Keratinocyte (primary cell): Measurements from ENCODE around the gene KLHL25. TPM values are rescaled to one million over a fixed set of nuclear protein-coding genes. Genes with fewer than 3 reads are reported as not detected.

Experiments used
- DNase-seq: peaks from one replicate; pipeline ENCODE4 v3.0.0-alpha.2; 2011; ENCODE audit warnings: low read depth, missing footprints, low spot score
- FAIRE-seq: peaks from 2 replicates; lab custom pipeline; 2011; peaks lifted over from hg19 to GRCh38; lab: Jason Lieb, UNC
- H2AFZ ChIP-seq: 2 replicates; pipeline ENCODE4 v1.6.0; 2012; ENCODE audit warnings: low read length, control low read depth, inconsistent platforms; ENCODE audit not compliant: control insufficient read depth
- H3K27ac ChIP-seq: 2 replicates; pipeline ENCODE4 v1.5.1; 2011; ENCODE audit warnings: low read length; ENCODE audit not compliant: control insufficient read depth, insufficient read depth
- H3K27me3 ChIP-seq: 3 replicates; pipeline ENCODE4 v1.6.0; 2011; ENCODE audit warnings: low read length; ENCODE audit not compliant: control insufficient read depth, insufficient read depth; ENCODE audit errors: extremely low read depth
- H3K36me3 ChIP-seq, 2 experiments: 2 replicates in 1 of 2; 3 replicates in 1 of 2; pipeline ENCODE4 v1.5.1; 2011; ENCODE audit warnings: low read length in 2 of 2, mild to moderate bottlenecking in 1 of 2; ENCODE audit not compliant: control insufficient read depth in 2 of 2, insufficient read depth in 2 of 2; ENCODE audit errors: extremely low read depth in 1 of 2
- H3K4me1 ChIP-seq: 3 replicates; pipeline ENCODE4 v1.5.1; 2011; ENCODE audit warnings: low read length; ENCODE audit not compliant: control insufficient read depth, insufficient read depth; ENCODE audit errors: extremely low read depth
- H3K4me2 ChIP-seq: 3 replicates; pipeline ENCODE4 v1.6.0; 2011; ENCODE audit warnings: low read depth, low read length; ENCODE audit not compliant: control insufficient read depth, insufficient read depth; ENCODE audit errors: extremely low read depth
- H3K4me3 ChIP-seq, 3 experiments: fragments of 200-600 bp in 1 of 3; sonication (generic) in 1 of 3; 2 replicates in 2 of 3; 3 replicates in 1 of 3; pipeline ENCODE4 v1.5.1; 2011 to 2016; ENCODE audit warnings: low read length in 3 of 3, mild to moderate bottlenecking in 3 of 3, control low read depth in 2 of 3, inconsistent platforms in 1 of 3, low read depth in 1 of 3, mixed read lengths in 1 of 3, mixed run types in 1 of 3, moderate library complexity in 1 of 3; ENCODE audit not compliant: control insufficient read depth in 2 of 3, insufficient read depth in 2 of 3; ENCODE audit errors: extremely low read depth in 1 of 3
- H3K79me2 ChIP-seq: 2 replicates; pipeline ENCODE4 v1.6.0; 2012; ENCODE audit warnings: low read length; ENCODE audit not compliant: control insufficient read depth, insufficient read depth
- H3K9ac ChIP-seq: 3 replicates; pipeline ENCODE4 v1.6.0; 2011; ENCODE audit warnings: low read length; ENCODE audit not compliant: control insufficient read depth, insufficient read depth; ENCODE audit errors: extremely low read depth
- H3K9me1 ChIP-seq: 3 replicates; pipeline ENCODE4 v1.6.0; 2011; ENCODE audit warnings: low read length; ENCODE audit not compliant: control insufficient read depth, insufficient read depth; ENCODE audit errors: extremely low read depth
- H3K9me3 ChIP-seq: 2 replicates; pipeline ENCODE4 v1.5.1; 2012; ENCODE audit warnings: low read depth, low read length; ENCODE audit not compliant: control insufficient read depth
- H4K20me1 ChIP-seq: 3 replicates; pipeline ENCODE4 v1.6.0; 2011; ENCODE audit warnings: low read length; ENCODE audit not compliant: control insufficient read depth, insufficient read depth; ENCODE audit errors: extremely low read depth
- EZH2 ChIP-seq: IDR thresholded peaks from one replicate; pipeline ENCODE4 v1.6.1; 2012; ENCODE audit warnings: inconsistent platforms, mild to moderate bottlenecking, low read length, moderate library complexity
- dilution Hi-C: fragments of 300-500 bp; cut with MboI; formaldehyde crosslinking; loops from one replicate; pipeline ENCODE4 v1.7.0; 2020; ENCODE audit warnings: low sequenced_read_pairs; ENCODE audit not compliant: extremely low pct_ligation_motif_present
- polyA plus RNA-seq, 5 experiments: library from polyadenylated mRNA; depleted of rRNA in 3 of 5; stranded (reverse) in 3 of 5; stranded (forward) in 1 of 5; unstranded in 1 of 5; fragments of >200 nt; gene quantifications; 1 replicate in 1 of 5; 2 replicates in 3 of 5; 3 replicates in 1 of 5; pipeline versions ENCODE4 v1.2.1 to v1.2.3, GENCODE V29; 2011 to 2012; ENCODE audit warnings: missing spikeins in 2 of 5, low read depth in 1 of 5, low replicate concordance in 1 of 5
- TF ChIP-seq, protein P1 (sequence below), 3 experiments: IDR thresholded peaks in 1 of 3; conservative IDR thresholded peaks in 1 of 3; optimal IDR thresholded peaks in 1 of 3; 2 replicates in 2 of 3; 3 replicates in 1 of 3; pipeline versions ENCODE3 to v1.5.1; 2011; ENCODE audit warnings: low read length in 3 of 3, mild to moderate bottlenecking in 3 of 3, moderate library complexity in 2 of 3, control low read depth in 1 of 3, inconsistent platforms in 1 of 3; ENCODE audit not compliant: insufficient read depth in 2 of 3; ENCODE audit errors: extremely low read depth in 1 of 3

KLHL25 gene
- polyA plus RNA-seq, 1 donor (not counting 4 experiments of a cell fraction or from before 2014, with no cell fraction given): 2.1 TPM

DNA sequence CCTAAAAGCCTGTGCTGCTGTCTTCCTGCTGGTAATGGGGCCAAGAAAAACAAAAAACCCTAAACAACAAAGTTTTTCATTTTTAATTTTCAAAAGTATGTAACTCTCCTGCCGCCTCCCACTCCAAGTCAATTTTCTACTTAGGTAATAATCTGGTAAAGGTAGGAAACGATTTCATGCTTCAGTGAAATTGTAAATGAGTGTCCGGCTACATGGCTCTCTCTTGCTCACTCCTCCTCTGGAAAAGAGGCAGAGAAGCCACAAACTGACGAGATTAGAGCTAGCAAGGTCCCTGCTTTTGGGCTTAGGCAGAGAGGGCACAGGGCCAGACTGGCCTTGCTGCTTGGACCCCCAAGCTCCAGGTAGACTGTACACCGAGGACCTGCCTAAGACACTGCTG is 23.5 kb downstream of the KLHL25 start:
- dilution Hi-C loops: no loop called here
- TF ChIP-seq, protein P1, sequence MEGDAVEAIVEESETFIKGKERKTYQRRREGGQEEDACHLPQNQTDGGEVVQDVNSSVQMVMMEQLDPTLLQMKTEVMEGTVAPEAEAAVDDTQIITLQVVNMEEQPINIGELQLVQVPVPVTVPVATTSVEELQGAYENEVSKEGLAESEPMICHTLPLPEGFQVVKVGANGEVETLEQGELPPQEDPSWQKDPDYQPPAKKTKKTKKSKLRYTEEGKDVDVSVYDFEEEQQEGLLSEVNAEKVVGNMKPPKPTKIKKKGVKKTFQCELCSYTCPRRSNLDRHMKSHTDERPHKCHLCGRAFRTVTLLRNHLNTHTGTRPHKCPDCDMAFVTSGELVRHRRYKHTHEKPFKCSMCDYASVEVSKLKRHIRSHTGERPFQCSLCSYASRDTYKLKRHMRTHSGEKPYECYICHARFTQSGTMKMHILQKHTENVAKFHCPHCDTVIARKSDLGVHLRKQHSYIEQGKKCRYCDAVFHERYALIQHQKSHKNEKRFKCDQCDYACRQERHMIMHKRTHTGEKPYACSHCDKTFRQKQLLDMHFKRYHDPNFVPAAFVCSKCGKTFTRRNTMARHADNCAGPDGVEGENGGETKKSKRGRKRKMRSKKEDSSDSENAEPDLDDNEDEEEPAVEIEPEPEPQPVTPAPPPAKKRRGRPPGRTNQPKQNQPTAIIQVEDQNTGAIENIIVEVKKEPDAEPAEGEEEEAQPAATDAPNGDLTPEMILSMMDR (optimal IDR thresholded peaks at IDR 0.05 in 1 of 3, IDR thresholded peaks at IDR 0.05 in 1 of 3, conservative IDR thresholded peaks at IDR 0.05 in 1 of 3; ENCODE audit: extremely low read depth in 1 of 3, insufficient read depth in 2 of 3, low read length in 3 of 3): no peak
- no peak for TF ChIP-seq EZH2
- H3K27ac ChIP-seq: no peak overlapping the region
- H3K4me3 ChIP-seq: no peak overlapping the region
- FAIRE-seq: no peak
- H3K9ac ChIP-seq: no peak overlapping the region
- peaks cover 32% of the 10 kb centered on the region for H3K4me1 ChIP-seq
- no peaks in the 10 kb centered on the region for H3K36me3 ChIP-seq
- H3K79me2 ChIP-seq: peaks cover 52% of the 10 kb centered on the region
- H3K27me3 ChIP-seq: no peaks in the 10 kb centered on the region
- H3K9me3 ChIP-seq: no peaks in the 10 kb centered on the region
- no peak for DNase-seq
- no peak overlapping the region for H2AFZ ChIP-seq
- H4K20me1 ChIP-seq: no peaks in the 10 kb centered on the region
- H3K4me2 ChIP-seq: no peak overlapping the region
- H3K9me1 ChIP-seq: peaks cover 4% of the 10 kb centered on the region

DNA sequence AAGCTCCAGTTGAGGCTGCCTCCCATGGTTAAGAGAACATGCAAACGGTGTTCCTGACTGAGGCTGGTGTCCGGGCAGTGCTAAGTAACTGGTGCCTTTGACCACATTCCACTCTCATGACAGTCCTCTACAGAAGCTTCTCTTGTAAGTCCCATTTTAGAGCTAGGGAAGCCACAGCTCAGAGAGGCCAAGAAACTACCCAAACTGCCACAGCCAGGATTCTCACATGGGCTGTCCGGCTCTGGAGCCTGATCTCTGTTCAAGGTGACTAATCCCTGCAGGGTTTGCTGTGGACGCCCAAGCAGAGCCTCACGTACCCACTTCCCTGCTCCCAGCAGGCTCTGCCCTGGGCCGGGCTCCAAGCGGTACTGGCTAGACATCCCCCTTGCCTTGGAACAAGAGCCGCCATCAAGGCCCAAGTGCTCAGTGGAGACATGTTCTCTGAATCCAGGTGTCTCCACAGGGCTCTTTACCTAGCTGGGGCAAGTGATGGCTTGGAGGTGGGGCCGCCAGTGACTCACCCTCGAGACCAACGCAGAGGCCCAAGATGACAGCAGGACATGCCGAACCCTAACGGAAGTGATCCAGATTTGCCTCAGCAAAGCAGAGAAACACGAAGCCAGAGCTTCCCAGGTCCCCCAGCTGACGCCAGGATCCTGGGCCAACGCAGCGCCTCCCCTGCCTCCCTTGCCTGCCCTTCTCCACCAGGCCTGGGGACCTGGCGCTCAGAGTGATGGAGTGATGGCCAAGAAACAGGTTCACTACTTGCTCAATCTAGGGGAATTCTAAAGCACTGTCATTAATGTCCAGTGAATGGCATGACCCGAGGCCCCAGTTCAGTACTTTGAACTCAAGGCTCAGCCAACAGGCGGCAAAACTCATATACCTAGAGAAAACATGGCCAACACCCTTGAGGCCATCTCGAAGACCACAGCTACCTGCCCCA is 24.4 kb downstream of the KLHL25 start:
- no peaks in the 10 kb centered on the region for H4K20me1 ChIP-seq
- H3K4me2 ChIP-seq: peak overlapping the region; percentile 53
- H3K27ac ChIP-seq: peak overlapping the region; percentile 47
- peaks cover 30% of the 10 kb centered on the region for H3K4me1 ChIP-seq
- H3K9ac ChIP-seq: no peak overlapping the region
- no peak overlapping the region for H3K4me3 ChIP-seq
- dilution Hi-C loops: no loop called here
- TF ChIP-seq, protein P1 (optimal IDR thresholded peaks at IDR 0.05 in 1 of 3, IDR thresholded peaks at IDR 0.05 in 1 of 3, conservative IDR thresholded peaks at IDR 0.05 in 1 of 3; ENCODE audit: extremely low read depth in 1 of 3, insufficient read depth in 2 of 3, low read length in 3 of 3): no peak
- no peak for TF ChIP-seq EZH2
- H3K79me2 ChIP-seq: peaks cover 50% of the 10 kb centered on the region
- no peaks in the 10 kb centered on the region for H3K9me3 ChIP-seq
- H3K36me3 ChIP-seq: no peaks in the 10 kb centered on the region
- H3K27me3 ChIP-seq: no peaks in the 10 kb centered on the region
- FAIRE-seq: peak; percentile 70
- H3K9me1 ChIP-seq: peaks cover 4% of the 10 kb centered on the region
- H2AFZ ChIP-seq: peak overlapping the region; percentile 41
- no peak for DNase-seq
